ENCODE results near the gene SORCS1.

SORCS1 gene

DNA sequence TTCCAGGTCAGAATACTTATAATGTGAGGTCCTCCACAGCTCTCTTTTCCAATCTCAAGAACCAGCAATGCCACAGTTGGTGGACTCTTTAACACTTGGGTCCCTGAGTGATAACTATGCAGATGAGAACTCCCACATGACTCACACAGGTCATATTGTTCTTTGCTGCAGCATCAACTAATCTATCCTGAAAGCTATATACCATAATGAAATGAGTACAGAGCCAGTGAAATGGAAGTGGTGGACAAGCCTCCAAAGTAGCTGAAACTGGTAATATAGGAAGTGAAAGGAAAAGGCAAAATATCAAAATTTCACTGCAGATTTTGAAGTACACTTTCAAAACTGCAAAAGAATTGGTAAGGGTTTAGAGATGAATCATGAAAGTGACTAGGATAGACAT lies 45.6 kb downstream of the SORCS1 start:
- TF ChIP-seq, protein P1, sequence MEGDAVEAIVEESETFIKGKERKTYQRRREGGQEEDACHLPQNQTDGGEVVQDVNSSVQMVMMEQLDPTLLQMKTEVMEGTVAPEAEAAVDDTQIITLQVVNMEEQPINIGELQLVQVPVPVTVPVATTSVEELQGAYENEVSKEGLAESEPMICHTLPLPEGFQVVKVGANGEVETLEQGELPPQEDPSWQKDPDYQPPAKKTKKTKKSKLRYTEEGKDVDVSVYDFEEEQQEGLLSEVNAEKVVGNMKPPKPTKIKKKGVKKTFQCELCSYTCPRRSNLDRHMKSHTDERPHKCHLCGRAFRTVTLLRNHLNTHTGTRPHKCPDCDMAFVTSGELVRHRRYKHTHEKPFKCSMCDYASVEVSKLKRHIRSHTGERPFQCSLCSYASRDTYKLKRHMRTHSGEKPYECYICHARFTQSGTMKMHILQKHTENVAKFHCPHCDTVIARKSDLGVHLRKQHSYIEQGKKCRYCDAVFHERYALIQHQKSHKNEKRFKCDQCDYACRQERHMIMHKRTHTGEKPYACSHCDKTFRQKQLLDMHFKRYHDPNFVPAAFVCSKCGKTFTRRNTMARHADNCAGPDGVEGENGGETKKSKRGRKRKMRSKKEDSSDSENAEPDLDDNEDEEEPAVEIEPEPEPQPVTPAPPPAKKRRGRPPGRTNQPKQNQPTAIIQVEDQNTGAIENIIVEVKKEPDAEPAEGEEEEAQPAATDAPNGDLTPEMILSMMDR (IDR thresholded peaks at IDR 0.05; ENCODE audit: extremely low read depth, missing control alignments): no peak
- DNase-seq (ENCODE audit: low spot score): no peak

DNA sequence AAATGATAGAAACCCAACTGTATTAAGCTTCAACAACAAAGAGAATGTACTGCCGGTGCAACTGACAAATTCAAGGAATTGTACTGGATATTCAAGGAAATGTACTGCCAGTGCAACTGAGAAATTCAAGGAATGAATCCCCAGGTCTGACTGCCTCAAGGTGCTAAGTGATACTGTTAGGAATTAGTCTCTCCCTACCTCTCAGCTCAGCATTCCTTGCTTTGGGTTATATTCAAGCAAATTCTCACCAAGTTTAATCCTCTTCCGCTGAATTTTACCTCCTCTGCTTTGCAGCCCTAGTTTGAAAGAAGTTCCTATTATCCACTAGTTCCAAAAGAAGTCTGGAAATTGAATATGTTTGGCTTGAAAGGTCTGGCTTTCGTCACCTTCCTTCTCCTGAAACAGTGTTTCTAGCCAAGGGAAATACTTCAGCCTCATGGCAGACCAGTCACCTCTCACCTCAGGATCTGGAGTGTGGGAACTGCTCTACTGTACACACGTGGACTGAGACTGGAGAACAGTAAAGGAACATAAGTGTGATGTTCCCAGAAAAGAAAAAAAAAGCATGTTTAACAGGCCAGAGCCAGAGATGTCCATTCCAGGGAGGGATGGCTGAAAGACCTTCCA lies 60.4 kb downstream of the SORCS1 start:
- TF ChIP-seq, protein P1 (IDR thresholded peaks at IDR 0.05; ENCODE audit: extremely low read depth, missing control alignments): no peak
- no peak for DNase-seq (ENCODE audit: low spot score)

GRCh38 chr10:107103174-107104025 lies 61.1 kb downstream of the SORCS1 start:
- DNase-seq (ENCODE audit: low spot score): no peak
- TF ChIP-seq, protein P1 (IDR thresholded peaks at IDR 0.05; ENCODE audit: extremely low read depth, missing control alignments): no peak

GRCh38 chr10:107098326-107098725 lies 66.2 kb downstream of the SORCS1 start:
- TF ChIP-seq, protein P1 (IDR thresholded peaks at IDR 0.05; ENCODE audit: extremely low read depth, missing control alignments): no peak
- no peak for DNase-seq (ENCODE audit: low spot score)

GRCh38 chr10:107094824-107095522 lies 69.5 kb downstream of the SORCS1 start:
- no peak for DNase-seq (ENCODE audit: low spot score)
- TF ChIP-seq, protein P1 (IDR thresholded peaks at IDR 0.05; ENCODE audit: extremely low read depth, missing control alignments): no peak

DNA sequence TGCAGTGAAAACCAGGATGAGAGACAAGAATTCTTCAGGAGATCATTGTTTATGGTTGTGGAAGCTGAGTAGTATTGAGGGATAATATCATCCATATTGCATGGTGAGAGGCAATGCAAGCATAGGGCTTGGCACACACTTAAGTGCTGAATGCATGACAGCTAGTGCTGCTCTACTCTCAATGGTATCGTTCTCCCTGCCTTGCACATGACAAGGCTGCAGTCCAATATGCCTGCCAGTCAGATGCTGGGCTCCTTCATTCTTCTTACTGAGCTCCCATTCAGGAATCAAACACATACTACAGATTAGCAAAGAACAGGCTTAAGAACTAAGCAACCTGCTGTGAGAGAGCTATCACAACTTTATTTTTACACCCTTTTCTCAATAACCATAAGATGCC lies 72.2 kb downstream of the SORCS1 start:
- no peak for DNase-seq (ENCODE audit: low spot score)
- TF ChIP-seq, protein P1 (IDR thresholded peaks at IDR 0.05; ENCODE audit: extremely low read depth, missing control alignments): no peak

DNA sequence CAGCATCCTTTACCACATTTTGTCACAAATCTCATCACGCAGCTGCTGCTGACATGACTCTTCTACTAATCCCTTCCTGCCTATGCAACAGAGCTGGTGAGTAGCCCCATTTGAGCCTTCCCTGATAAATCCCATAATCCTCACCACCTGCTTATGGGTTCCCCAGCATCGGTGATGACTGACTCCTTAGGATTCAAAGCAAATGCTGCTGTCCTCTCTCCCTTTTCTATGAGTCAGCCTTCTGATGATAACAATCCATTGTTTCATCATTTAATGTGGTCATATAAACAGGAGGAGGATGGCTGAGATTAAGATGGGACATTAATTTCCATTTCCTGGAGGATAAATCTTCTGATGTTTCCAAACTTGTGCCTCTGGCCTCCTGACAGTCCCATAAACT lies 73.4 kb downstream of the SORCS1 start:
- TF ChIP-seq, protein P1 (IDR thresholded peaks at IDR 0.05; ENCODE audit: extremely low read depth, missing control alignments): no peak
- no peak for DNase-seq (ENCODE audit: low spot score)
